ENCODE data around the gene SPDYE5.
"Not testable (repeated sequence)": the region's sequence is repeated elsewhere in the genome, so short reads cannot be mapped to it uniquely, and the experiment has no call there.

Gene SPDYE5

GRCh38 chr7:75492020-75492419 lies at the start of gene SPDYE5:
TSS of gene SPDYE5 (plus strand) at chr7:75492320. CDS start at chr7:75494048, 1,728 bp downstream.
- not testable (repeated sequence) for H3K9me3 ChIP-seq (ENCODE audit: control insufficient read depth, low read depth, low read length); H3K4me1 ChIP-seq (ENCODE audit: control insufficient read depth, low read depth, low read length); H3K9ac ChIP-seq (ENCODE audit: low read length); H3K27ac ChIP-seq (ENCODE audit: low read length); H3K27me3 ChIP-seq (ENCODE audit: control insufficient read depth, insufficient read depth, low read length); H3K4me3 ChIP-seq (ENCODE audit: low read length); H3K36me3 ChIP-seq (ENCODE audit: control insufficient read depth, low read depth, low read length)

GRCh38 chr7:75442465-75443111 lies 49.5 kb upstream of the SPDYE5 start:
- peaks cover 24% of the 10 kb centered on the region for H3K36me3 ChIP-seq (ENCODE audit: control insufficient read depth, low read depth, low read length)
- peak overlapping the region; percentile 56 for H3K9ac ChIP-seq (ENCODE audit: low read length)
- not testable (repeated sequence) for H3K27me3 ChIP-seq (ENCODE audit: control insufficient read depth, insufficient read depth, low read length); H3K4me1 ChIP-seq (ENCODE audit: control insufficient read depth, low read depth, low read length); H3K27ac ChIP-seq (ENCODE audit: low read length); H3K9me3 ChIP-seq (ENCODE audit: control insufficient read depth, low read depth, low read length)
- peak overlapping the region; percentile 63 for H3K4me3 ChIP-seq (ENCODE audit: low read length)

DNA sequence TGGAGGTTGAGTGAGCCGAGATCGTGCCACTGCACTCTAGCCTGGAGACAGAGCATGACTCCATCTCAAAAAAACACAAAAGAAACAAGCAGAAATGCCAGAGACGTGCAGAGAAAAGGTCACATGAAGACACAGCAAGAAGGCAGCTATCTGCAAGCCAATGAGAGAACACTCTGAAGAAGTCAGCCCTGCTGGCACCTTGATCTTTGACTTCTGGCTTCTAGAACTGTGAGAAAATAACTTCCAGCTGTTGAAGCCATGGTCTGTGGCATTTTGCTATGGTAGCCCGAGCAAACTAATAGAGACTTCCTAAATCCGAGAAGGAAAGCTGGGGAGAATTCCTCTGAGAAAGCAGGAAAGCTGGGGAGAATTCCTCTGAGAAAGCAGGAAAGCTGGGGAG lies 42.2 kb upstream of the SPDYE5 start:
- H3K27ac ChIP-seq (ENCODE audit: low read length); H3K4me3 ChIP-seq (ENCODE audit: low read length); H3K9me3 ChIP-seq (ENCODE audit: control insufficient read depth, low read depth, low read length); H3K27me3 ChIP-seq (ENCODE audit: control insufficient read depth, insufficient read depth, low read length); H3K9ac ChIP-seq (ENCODE audit: low read length); H3K36me3 ChIP-seq (ENCODE audit: control insufficient read depth, low read depth, low read length); H3K4me1 ChIP-seq (ENCODE audit: control insufficient read depth, low read depth, low read length): not testable (repeated sequence)

DNA sequence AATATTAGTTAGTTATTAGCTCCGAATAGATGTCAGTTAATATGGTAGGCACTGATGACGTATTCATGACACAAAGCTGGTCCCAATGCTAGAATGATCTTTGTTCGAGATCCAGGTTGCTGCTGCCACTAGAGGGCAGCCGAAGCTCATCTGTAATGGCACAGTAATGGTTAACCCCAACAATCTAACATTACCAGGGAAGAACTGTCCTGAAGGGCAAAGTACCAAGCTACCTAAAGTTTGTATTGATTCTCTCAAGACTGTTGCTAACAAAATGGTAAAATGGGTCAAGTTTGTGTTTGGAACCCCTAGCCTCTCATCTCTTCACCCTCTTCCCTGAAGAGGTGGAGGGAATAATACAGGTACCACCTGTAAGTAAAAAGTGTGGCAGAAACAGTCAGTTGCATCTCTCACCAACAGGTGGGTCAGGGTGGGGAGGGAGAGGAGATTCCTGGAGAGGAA lies 39.6 kb upstream of the SPDYE5 start:
- not testable (repeated sequence) for H3K27me3 ChIP-seq (ENCODE audit: control insufficient read depth, insufficient read depth, low read length); H3K9ac ChIP-seq (ENCODE audit: low read length); H3K27ac ChIP-seq (ENCODE audit: low read length); H3K36me3 ChIP-seq (ENCODE audit: control insufficient read depth, low read depth, low read length); H3K4me1 ChIP-seq (ENCODE audit: control insufficient read depth, low read depth, low read length); H3K9me3 ChIP-seq (ENCODE audit: control insufficient read depth, low read depth, low read length); H3K4me3 ChIP-seq (ENCODE audit: low read length)

GRCh38 chr7:75456403-75456802 lies 35.7 kb upstream of the SPDYE5 start:
- not testable (repeated sequence) for H3K27ac ChIP-seq (ENCODE audit: low read length); H3K36me3 ChIP-seq (ENCODE audit: control insufficient read depth, low read depth, low read length); H3K9ac ChIP-seq (ENCODE audit: low read length); H3K27me3 ChIP-seq (ENCODE audit: control insufficient read depth, insufficient read depth, low read length); H3K4me1 ChIP-seq (ENCODE audit: control insufficient read depth, low read depth, low read length); H3K9me3 ChIP-seq (ENCODE audit: control insufficient read depth, low read depth, low read length); H3K4me3 ChIP-seq (ENCODE audit: low read length)

DNA sequence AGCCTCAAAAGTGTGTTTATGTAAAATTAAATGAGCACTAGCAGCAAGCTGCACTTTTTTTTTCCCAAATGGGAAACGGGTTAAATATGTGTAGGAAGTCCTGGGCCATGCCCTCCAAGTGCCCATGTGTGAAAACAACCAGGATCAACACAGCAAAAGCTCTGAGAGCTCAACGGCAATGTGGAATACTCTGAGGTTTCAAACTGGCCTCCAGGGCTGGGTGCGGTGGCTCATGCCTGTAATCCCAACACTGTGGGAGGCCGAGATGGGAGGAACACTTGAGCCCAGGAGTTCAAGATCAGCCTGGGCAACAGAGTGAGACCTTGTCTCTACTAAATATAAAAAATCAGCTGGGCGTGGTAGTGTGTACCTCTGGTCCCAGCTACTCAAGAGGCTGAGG lies 34.1 kb upstream of the SPDYE5 start:
- not testable (repeated sequence) for H3K36me3 ChIP-seq (ENCODE audit: control insufficient read depth, low read depth, low read length); H3K9ac ChIP-seq (ENCODE audit: low read length); H3K4me3 ChIP-seq (ENCODE audit: low read length); H3K27me3 ChIP-seq (ENCODE audit: control insufficient read depth, insufficient read depth, low read length); H3K4me1 ChIP-seq (ENCODE audit: control insufficient read depth, low read depth, low read length); H3K27ac ChIP-seq (ENCODE audit: low read length); H3K9me3 ChIP-seq (ENCODE audit: control insufficient read depth, low read depth, low read length)

GRCh38 chr7:75460541-75460940 lies 31.6 kb upstream of the SPDYE5 start:
- H3K9me3 ChIP-seq (ENCODE audit: control insufficient read depth, low read depth, low read length); H3K4me1 ChIP-seq (ENCODE audit: control insufficient read depth, low read depth, low read length); H3K4me3 ChIP-seq (ENCODE audit: low read length); H3K36me3 ChIP-seq (ENCODE audit: control insufficient read depth, low read depth, low read length); H3K27me3 ChIP-seq (ENCODE audit: control insufficient read depth, insufficient read depth, low read length); H3K9ac ChIP-seq (ENCODE audit: low read length); H3K27ac ChIP-seq (ENCODE audit: low read length): not testable (repeated sequence)

DNA sequence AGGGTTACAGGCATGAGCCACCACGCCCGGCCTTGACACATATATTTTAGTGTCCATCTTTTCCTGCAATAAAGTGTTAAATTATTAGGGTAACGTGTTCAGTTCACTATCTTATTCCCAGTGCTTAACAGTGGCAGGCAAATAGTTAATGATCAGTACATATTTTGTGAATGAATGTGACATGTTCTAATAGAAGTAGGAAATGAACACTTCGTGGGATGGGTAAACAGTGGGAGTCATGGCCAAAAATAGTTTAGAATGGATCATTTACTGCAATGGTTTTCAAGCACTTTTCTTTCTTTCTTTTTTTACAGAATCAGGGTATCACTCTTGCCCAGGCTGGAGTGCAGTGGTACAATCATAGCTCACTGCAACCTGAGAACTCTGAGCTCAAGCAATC lies 22.0 kb upstream of the SPDYE5 start:
- not testable (repeated sequence) for H3K9me3 ChIP-seq (ENCODE audit: control insufficient read depth, low read depth, low read length); H3K27me3 ChIP-seq (ENCODE audit: control insufficient read depth, insufficient read depth, low read length); H3K9ac ChIP-seq (ENCODE audit: low read length); H3K4me3 ChIP-seq (ENCODE audit: low read length); H3K36me3 ChIP-seq (ENCODE audit: control insufficient read depth, low read depth, low read length); H3K27ac ChIP-seq (ENCODE audit: low read length); H3K4me1 ChIP-seq (ENCODE audit: control insufficient read depth, low read depth, low read length)

DNA sequence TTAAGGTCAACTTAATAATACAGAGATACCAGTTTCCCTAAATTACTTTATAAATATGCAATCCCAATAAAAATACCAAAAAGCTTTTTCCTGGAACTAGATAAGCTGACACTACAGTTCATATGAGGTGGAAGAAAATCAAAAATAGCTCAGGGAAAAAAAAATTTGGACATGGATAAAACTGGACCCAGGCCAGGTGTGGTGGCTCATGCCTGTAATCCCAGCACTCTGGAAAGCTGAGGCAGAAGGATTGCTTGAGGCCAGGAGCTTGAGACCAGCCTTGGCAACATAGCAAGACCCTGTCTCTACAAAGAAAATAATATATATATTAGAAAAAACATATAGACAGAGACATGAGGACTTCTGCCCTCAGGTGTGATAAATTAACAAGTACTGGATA lies 14.7 kb upstream of the SPDYE5 start:
- not testable (repeated sequence) for H3K9ac ChIP-seq (ENCODE audit: low read length); H3K36me3 ChIP-seq (ENCODE audit: control insufficient read depth, low read depth, low read length); H3K9me3 ChIP-seq (ENCODE audit: control insufficient read depth, low read depth, low read length); H3K27me3 ChIP-seq (ENCODE audit: control insufficient read depth, insufficient read depth, low read length); H3K4me3 ChIP-seq (ENCODE audit: low read length); H3K4me1 ChIP-seq (ENCODE audit: control insufficient read depth, low read depth, low read length); H3K27ac ChIP-seq (ENCODE audit: low read length)

- not testable (repeated sequence) for H3K4me3 ChIP-seq (ENCODE audit: low read length); H3K9ac ChIP-seq (ENCODE audit: low read length); H3K4me1 ChIP-seq (ENCODE audit: control insufficient read depth, low read depth, low read length); H3K9me3 ChIP-seq (ENCODE audit: control insufficient read depth, low read depth, low read length); H3K27me3 ChIP-seq (ENCODE audit: control insufficient read depth, insufficient read depth, low read length); H3K36me3 ChIP-seq (ENCODE audit: control insufficient read depth, low read depth, low read length); H3K27ac ChIP-seq (ENCODE audit: low read length)
These were observed 11.8 kb upstream of the SPDYE5 start for GRCh38 chr7:75480313-75480712.

DNA sequence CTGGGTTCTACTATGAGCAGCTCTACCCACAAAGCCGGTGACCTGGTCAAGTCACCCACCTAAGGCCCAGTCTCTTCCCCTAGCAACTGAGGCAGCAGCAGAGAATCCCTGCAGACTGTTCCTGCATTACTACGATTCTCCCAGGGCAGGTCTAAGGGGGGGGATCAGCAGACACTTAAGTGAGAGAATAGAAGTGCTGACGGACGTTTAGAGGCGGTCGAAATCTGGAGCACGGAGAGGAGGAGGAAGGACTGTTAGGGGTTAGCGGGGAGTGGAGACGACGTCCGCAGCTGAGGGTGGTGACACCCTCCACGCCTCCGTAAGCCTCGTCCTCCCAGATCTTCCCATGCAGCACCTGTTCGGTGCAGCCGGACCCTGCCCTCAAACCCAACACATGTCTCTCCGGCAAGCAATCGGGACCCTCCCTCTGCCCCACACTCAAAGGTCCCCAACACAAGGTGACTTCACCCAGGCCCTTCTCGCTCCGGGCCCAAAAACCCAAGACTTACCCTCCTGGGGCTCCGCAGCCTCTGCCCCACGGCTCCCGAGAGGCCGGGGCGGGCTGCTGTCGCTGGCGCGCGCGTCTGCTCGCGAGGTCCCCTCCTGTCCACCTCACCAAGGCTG lies 6.7 kb upstream of the SPDYE5 start:
- H3K36me3 ChIP-seq (ENCODE audit: control insufficient read depth, low read depth, low read length); H3K27ac ChIP-seq (ENCODE audit: low read length); H3K27me3 ChIP-seq (ENCODE audit: control insufficient read depth, insufficient read depth, low read length); H3K4me1 ChIP-seq (ENCODE audit: control insufficient read depth, low read depth, low read length); H3K9me3 ChIP-seq (ENCODE audit: control insufficient read depth, low read depth, low read length): not testable (repeated sequence)
- Histone ChIP-seq H3K4me3 (ENCODE audit: low read length) (peak overlapping the region; percentile 75), H3K9ac (ENCODE audit: low read length) (peak overlapping the region; percentile 68)

DNA sequence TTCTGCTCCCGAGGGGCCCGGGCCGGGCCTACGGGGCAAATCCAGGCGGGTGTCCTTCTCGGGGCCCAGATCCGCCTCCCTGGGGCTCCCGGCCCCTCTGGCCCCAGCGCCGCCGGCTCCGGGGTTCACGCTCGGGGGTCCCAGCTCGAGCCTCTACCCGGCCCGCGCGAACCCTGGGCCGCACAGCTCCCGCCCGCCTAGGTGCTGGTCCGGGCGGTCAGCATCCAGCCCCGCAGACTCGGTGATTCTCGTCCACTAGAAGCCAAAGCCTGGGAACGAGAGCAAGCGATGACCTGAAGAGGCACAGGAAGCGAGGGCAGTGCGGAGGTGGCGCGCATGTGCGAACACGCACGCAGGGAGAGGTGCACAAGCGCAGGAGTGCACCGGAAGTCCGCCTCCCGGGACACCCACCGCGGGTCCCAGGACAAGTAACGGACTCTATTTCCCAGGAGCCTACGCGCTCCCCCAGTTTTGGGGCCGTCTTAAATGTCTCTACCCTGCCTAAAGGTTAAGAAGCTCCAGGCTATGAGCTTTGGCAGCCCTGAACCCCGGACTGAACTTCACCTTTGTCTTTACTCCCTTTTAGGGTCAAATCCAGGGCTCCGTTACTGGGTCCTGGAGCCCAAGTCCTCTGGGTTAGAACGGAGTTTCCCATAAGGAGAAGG lies 6.0 kb upstream of the SPDYE5 start, which contains the start of gene POM121C:
Gene POM121C, minus strand, starts transcription at position 321 of the 665 bp plus-strand sequence. CDS start 44,803 bp downstream, outside the sequence.
- not testable (repeated sequence) for H3K36me3 ChIP-seq (ENCODE audit: control insufficient read depth, low read depth, low read length); H3K27ac ChIP-seq (ENCODE audit: low read length)
- H3K4me3 ChIP-seq (ENCODE audit: low read length), result peak within 1 kb of the TSS; percentile 75

More for the DNA sequence above, 6.0 kb upstream of the SPDYE5 start, which contains the start of gene POM121C:
- not testable (repeated sequence) for H3K9me3 ChIP-seq (ENCODE audit: control insufficient read depth, low read depth, low read length); H3K27me3 ChIP-seq (ENCODE audit: control insufficient read depth, insufficient read depth, low read length); H3K4me1 ChIP-seq (ENCODE audit: control insufficient read depth, low read depth, low read length)
- H3K9ac ChIP-seq (ENCODE audit: low read length), result peak within 1 kb of the TSS; percentile 68

Data from iPS-18a (cell line).